Endothelial cell of umbilical vein (primary cell): ENCODE measurements around the gene CCDC157.

Experiments
- CTCF ChIP-seq, 2 donors: IDR thresholded peaks; 1 replicate in 1 of 2; 2 replicates in 1 of 2; pipeline ENCODE4 v1.5.1; 2011; ENCODE audit warnings: low read length in 2 of 2, mild to moderate bottlenecking in 2 of 2, moderate library complexity in 2 of 2, control low read depth in 1 of 2, inconsistent platforms in 1 of 2, low read depth in 1 of 2; ENCODE audit not compliant: insufficient read depth in 1 of 2; ENCODE audit errors: extremely low read depth in 1 of 2
- EZH2 ChIP-seq: IDR thresholded peaks from 2 replicates; pipeline ENCODE4 v1.6.1; 2012; ENCODE audit warnings: borderline replicate concordance, low read depth, mild to moderate bottlenecking, moderate library complexity, low read length, inconsistent platforms; ENCODE audit not compliant: severe bottlenecking
- MAX ChIP-seq: IDR thresholded peaks from 2 replicates; pipeline ENCODE4 v1.6.1; 2011; ENCODE audit not compliant: insufficient read depth, insufficient read length
- MYC ChIP-seq: IDR thresholded peaks from one replicate; pipeline ENCODE4 v1.6.1; 2011; ENCODE audit warnings: mild to moderate bottlenecking, low read depth, low read length
- POLR2A ChIP-seq: IDR thresholded peaks from 2 replicates; pipeline ENCODE4 v1.6.1; 2012; ENCODE audit warnings: low read depth, mild to moderate bottlenecking, control low read depth, low read length
- POLR2AphosphoS5 ChIP-seq: IDR thresholded peaks from 2 replicates; pipeline ENCODE4 v1.6.1; 2012; ENCODE audit warnings: low read depth, mild to moderate bottlenecking, control low read depth, low read length, moderate library complexity; ENCODE audit not compliant: insufficient read depth

- TF ChIP-seq POLR2A (no peak), CTCF (IDR thresholded peaks at IDR 0.05; ENCODE audit: extremely low read depth in 1 of 2, insufficient read depth in 1 of 2, low read depth in 1 of 2, low read length in 2 of 2) (no peak), EZH2 (no peak), MYC (no peak), POLR2AphosphoS5 (no peak), MAX (no peak)
Measured at GRCh38 chr22:30337461-30337778, 19.4 kb upstream of the CCDC157 start.
